ENCODE results near the gene ANKS1B. TPM values are rescaled to one million over a fixed set of nuclear protein-coding genes. Genes with fewer than 3 reads are reported as not detected.

Gene ANKS1B
- total and polyA plus RNA-seq, 2 of the 4 experiments (the other 2 are of a cell fraction): 0.17 to 0.18 TPM

DNA sequence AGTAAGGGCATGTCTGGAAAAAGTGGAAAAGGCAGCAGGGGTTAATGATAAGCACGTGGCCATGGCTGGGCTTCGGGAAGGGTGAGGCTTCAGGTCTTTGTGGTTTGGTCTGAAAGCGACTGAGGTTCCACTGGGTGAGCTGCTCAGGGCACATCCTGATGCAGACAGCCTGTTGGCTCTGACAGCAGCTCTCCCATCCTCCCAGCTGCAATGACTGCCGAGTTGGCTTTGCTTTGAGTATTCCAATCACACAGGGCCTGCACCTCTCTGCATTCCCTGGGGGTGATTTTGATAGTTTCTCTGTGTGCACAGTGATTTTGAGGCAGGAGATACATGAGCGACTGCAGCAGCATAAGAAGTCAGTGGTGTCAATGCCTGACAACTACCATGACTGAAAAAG is 948.9 kb downstream of the ANKS1B start:
- Histone ChIP-seq H3K9me1 (ENCODE audit: insufficient read depth, low read length) (no peaks in the 10 kb centered on the region), H3K36me3 (ENCODE audit: control insufficient read depth, insufficient read depth, low read length) (no peaks in the 10 kb centered on the region), H3K9me3 (ENCODE audit: control insufficient read depth, insufficient read depth, low read length) (no peaks in the 10 kb centered on the region), H3K79me1 (ENCODE audit: low read depth in 1 of 2, low read length in 2 of 2) (no peaks in the 10 kb centered on the region), H3K23ac (ENCODE audit: low read depth, low read length) (no peak overlapping the region), H4K20me1 (ENCODE audit: insufficient read depth, low read length) (no peaks in the 10 kb centered on the region), H3K18ac (ENCODE audit: low read depth, low read length) (no peak overlapping the region), H4K8ac (ENCODE audit: low read depth in 2 of 2, low read length in 2 of 2) (no peak overlapping the region), H4K91ac (ENCODE audit: insufficient read depth, low read depth, low read length) (no peak overlapping the region), H2AK5ac (ENCODE audit: low read depth, low read length) (no peak overlapping the region), H2AK9ac (replicated peaks; ENCODE audit: low read depth, low read length, poor library complexity) (no peak overlapping the region), H3K4ac (ENCODE audit: low read depth, low read length) (no peak overlapping the region), H3K14ac (replicated peaks; ENCODE audit: low read depth, low read length) (no peak overlapping the region), H3K9ac (ENCODE audit: low read depth, low read length) (no peak overlapping the region), H2BK120ac (ENCODE audit: low read depth, low read length) (no peak overlapping the region), H3K4me2 (ENCODE audit: low read depth, low read length) (no peak overlapping the region), H3K27me3 (ENCODE audit: control insufficient read depth, insufficient read depth, low read length) (no peaks in the 10 kb centered on the region), H2BK20ac (ENCODE audit: low read depth, low read length) (no peak overlapping the region), H2AFZ (replicated peaks; ENCODE audit: low read length, poor library complexity) (no peak overlapping the region), H2BK15ac (ENCODE audit: low read depth, low read length) (no peak overlapping the region), H3K56ac (ENCODE audit: extremely low read depth, insufficient read depth, low read length) (no peak overlapping the region), H3K4me1 (ENCODE audit: control insufficient read depth, insufficient read depth, low read length) (no peaks in the 10 kb centered on the region), H3K27ac (ENCODE audit: insufficient read depth, low read length) (no peak overlapping the region), H4K5ac (ENCODE audit: low read depth, low read length) (no peak overlapping the region), H2BK5ac (ENCODE audit: low read depth, low read length, poor library complexity, severe bottlenecking) (no peak overlapping the region), H3K4me3 (ENCODE audit: insufficient read depth, low read depth, low read length) (no peak overlapping the region)
- 0% methylated on average over 1 of the region's 5 CpGs; no CpG with 5 or more reads in 1 of the 2 experiments for WGBS, 2 experiments (ENCODE audit: extremely low coverage in 2 of 2, insufficient read length in 1 of 2)
- no peak for TF ChIP-seq RAD21 (IDR thresholded peaks at IDR 0.05; ENCODE audit: low read length)
- TF ChIP-seq, protein P1, sequence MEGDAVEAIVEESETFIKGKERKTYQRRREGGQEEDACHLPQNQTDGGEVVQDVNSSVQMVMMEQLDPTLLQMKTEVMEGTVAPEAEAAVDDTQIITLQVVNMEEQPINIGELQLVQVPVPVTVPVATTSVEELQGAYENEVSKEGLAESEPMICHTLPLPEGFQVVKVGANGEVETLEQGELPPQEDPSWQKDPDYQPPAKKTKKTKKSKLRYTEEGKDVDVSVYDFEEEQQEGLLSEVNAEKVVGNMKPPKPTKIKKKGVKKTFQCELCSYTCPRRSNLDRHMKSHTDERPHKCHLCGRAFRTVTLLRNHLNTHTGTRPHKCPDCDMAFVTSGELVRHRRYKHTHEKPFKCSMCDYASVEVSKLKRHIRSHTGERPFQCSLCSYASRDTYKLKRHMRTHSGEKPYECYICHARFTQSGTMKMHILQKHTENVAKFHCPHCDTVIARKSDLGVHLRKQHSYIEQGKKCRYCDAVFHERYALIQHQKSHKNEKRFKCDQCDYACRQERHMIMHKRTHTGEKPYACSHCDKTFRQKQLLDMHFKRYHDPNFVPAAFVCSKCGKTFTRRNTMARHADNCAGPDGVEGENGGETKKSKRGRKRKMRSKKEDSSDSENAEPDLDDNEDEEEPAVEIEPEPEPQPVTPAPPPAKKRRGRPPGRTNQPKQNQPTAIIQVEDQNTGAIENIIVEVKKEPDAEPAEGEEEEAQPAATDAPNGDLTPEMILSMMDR (conservative IDR thresholded peaks at IDR 0.05; ENCODE audit: low read depth, low read length): no peak
- TF ChIP-seq RFX5 (IDR thresholded peaks at IDR 0.05; ENCODE audit: low read depth, low read length): no peak
- TF ChIP-seq BHLHE40 (IDR thresholded peaks at IDR 0.05; ENCODE audit: low read depth, low read length): no peak
- TF ChIP-seq MAZ (IDR thresholded peaks at IDR 0.05; ENCODE audit: borderline replicate concordance, low read depth, low read length): no peak
- TF ChIP-seq MAFK (IDR thresholded peaks at IDR 0.05; ENCODE audit: low read depth, low read length): no peak
- TF ChIP-seq SMC3 (IDR thresholded peaks at IDR 0.05; ENCODE audit: low read depth, low read length): no peak
- no peak for TF ChIP-seq CHD1 (IDR thresholded peaks at IDR 0.05; ENCODE audit: low read depth, low read length)
- TF ChIP-seq MXI1 (IDR thresholded peaks at IDR 0.05; ENCODE audit: borderline replicate concordance, low read depth, low read length): no peak
- no peak for TF ChIP-seq RCOR1 (IDR thresholded peaks at IDR 0.05; ENCODE audit: insufficient replicate concordance, low read length)
- no peak for TF ChIP-seq CEBPB (IDR thresholded peaks at IDR 0.05; ENCODE audit: low read depth, low read length)
- no peak for TF ChIP-seq USF2 (IDR thresholded peaks at IDR 0.05; ENCODE audit: low read depth, low read length)
- TF ChIP-seq ELK1 (IDR thresholded peaks at IDR 0.05; ENCODE audit: borderline replicate concordance, low read depth, low read length): no peak
- no peak for TF ChIP-seq FOS (IDR thresholded peaks at IDR 0.05; ENCODE audit: low read depth, low read length)
- TF ChIP-seq NFE2L2 (IDR thresholded peaks at IDR 0.05; ENCODE audit: low read depth, low read length): no peak
- no peak for TF ChIP-seq POLR2A (IDR thresholded peaks at IDR 0.05; ENCODE audit: low read depth, low read length)
- intact Hi-C loops (cut with micrococcal nuclease): no loop called here
- no TSS peak for BruUV-seq (replicated peaks)
- ChIA-PET POLR2A (ENCODE audit: unreplicated experiment) (no interaction called here), CTCF (interaction anchor here (1.4 kb wide), 1 partner anchor 8 kb away, joined by 5 read pairs; no protein-coding TSS in a partner anchor)
- DNase-seq: no peak
- no peak for ATAC-seq (ENCODE audit: low read depth)
- dilution Hi-C loops (cut with HindIII; ENCODE audit: low sequenced_read_pairs, unreplicated experiment): no loop called here
- in situ Hi-C loops (cut with MboI; ENCODE audit: low sequenced_read_pairs): no loop called here

Measured in IMR-90 (cell line).